ENCODE results near the gene UGT2B10. TPM values are rescaled to one million over a fixed set of nuclear protein-coding genes. Genes with fewer than 3 reads are reported as not detected.
"Not testable (repeated sequence)": the region's sequence is repeated elsewhere in the genome, so short reads cannot be mapped to it uniquely, and the experiment has no call there.

The UGT2B10 gene
- total RNA-seq, 1 experiment from 2014 or later, result not detected

- H3K27me3 ChIP-seq (ENCODE audit: insufficient read depth, low read length), result no peaks in the 10 kb centered on the region
- Mint-ChIP-seq H3K4me1 (peaks cover 3 to 4% of the 10 kb centered on the region in 2 experiments), H3K9me3 (peaks cover 21 to 32% of the 10 kb centered on the region in 2 experiments), H3K36me3 (ENCODE audit: insufficient read depth in 1 of 3, low read depth in 3 of 3) (peaks cover 20 to 32% (median 21%) of the 10 kb centered on the region in 3 experiments), H3K4me3 (no peak overlapping the region), H3K27ac (no peak overlapping the region), H3K27me3 (ENCODE audit: low read depth) (no peaks in the 10 kb centered on the region)
- peaks cover 9% of the 10 kb centered on the region for H3K9me3 ChIP-seq (ENCODE audit: control insufficient read depth, low read depth, low read length)
- H3K14ac ChIP-seq (ENCODE audit: insufficient read depth, low read length), result no peak overlapping the region
- no peak overlapping the region for H4K8ac ChIP-seq (replicated peaks; ENCODE audit: insufficient read length, low read depth, low read length)
- no peak overlapping the region for H2AK5ac ChIP-seq (ENCODE audit: insufficient read length, low read length)
- DNase-seq, result no peak
- H3K27ac ChIP-seq (ENCODE audit: insufficient read length, low read depth, low read length), result no peak overlapping the region
- H4K20me1 ChIP-seq (ENCODE audit: control insufficient read depth, insufficient read depth, insufficient read length), result no peaks in the 10 kb centered on the region
- no peak for TF ChIP-seq CTCF (conservative IDR thresholded peaks at IDR 0.05)
- no peak overlapping the region for H2BK20ac ChIP-seq (ENCODE audit: low read depth, low read length, poor library complexity, severe bottlenecking)
- H2BK120ac ChIP-seq (ENCODE audit: low read depth, low read length, poor library complexity, severe bottlenecking), result no peak overlapping the region
- no peak overlapping the region for H4K5ac ChIP-seq (ENCODE audit: insufficient read length, low read depth, low read length)
- no peak overlapping the region for H3K9ac ChIP-seq (ENCODE audit: extremely low read depth, insufficient read length, low read length)
- H2BK5ac ChIP-seq (ENCODE audit: insufficient read length, low read length), result no peak overlapping the region
- no peak overlapping the region for H2BK15ac ChIP-seq (ENCODE audit: low read depth, low read length)
- WGBS (ENCODE audit: extremely low coverage, insufficient read length, low lambda C conversion rate), result no CpG with 5 or more reads among the region's 2 CpGs
- H3K4ac ChIP-seq (ENCODE audit: low read depth, low read length), result no peak overlapping the region
- no peak overlapping the region for H3K18ac ChIP-seq (ENCODE audit: insufficient read length, low read depth, low read length)
- H3K4me2 ChIP-seq (ENCODE audit: insufficient read depth, insufficient read length, low read length), result no peak overlapping the region
- H3K79me2 ChIP-seq (ENCODE audit: insufficient read depth, low read length), result no peaks in the 10 kb centered on the region
- H4K91ac ChIP-seq (ENCODE audit: insufficient read length, low read depth, low read length), result no peak overlapping the region
- H2AFZ ChIP-seq (ENCODE audit: low read length), result no peak overlapping the region
- H3K23me2 ChIP-seq (ENCODE audit: insufficient read length, low read depth, low read length, poor library complexity, severe bottlenecking), result no peaks in the 10 kb centered on the region
- no peak overlapping the region for H3K56ac ChIP-seq (ENCODE audit: insufficient read length, low read depth, low read length)
- H3K79me1 ChIP-seq (ENCODE audit: insufficient read depth, low read depth, low read length, poor library complexity, severe bottlenecking), result no peaks in the 10 kb centered on the region
- peaks cover 2% of the 10 kb centered on the region; the same call in 1 of the 2 replicates for H3K4me1 ChIP-seq (ENCODE audit: insufficient read depth, low read length)
- H2BK12ac ChIP-seq (ENCODE audit: insufficient read length, low read depth, low read length), result no peak overlapping the region
- no peak overlapping the region for H3T11ph ChIP-seq (ENCODE audit: low read length)
- H3K23ac ChIP-seq (ENCODE audit: insufficient read length, low read depth, low read length), result no peak overlapping the region
Observed at GRCh38 chr4:68810919-68811318, 4.9 kb upstream of the UGT2B10 start.

GRCh38 chr4:68816410-68817265, 844 bp downstream of the UGT2B10 start:
- no CpG with 5 or more reads among the region's 5 CpGs for WGBS (ENCODE audit: extremely low coverage, insufficient read length, low lambda C conversion rate)
- H4K8ac ChIP-seq (replicated peaks; ENCODE audit: insufficient read length, low read depth, low read length); H2AK5ac ChIP-seq (ENCODE audit: insufficient read length, low read length); H2BK15ac ChIP-seq (ENCODE audit: low read depth, low read length); H3K27ac ChIP-seq (ENCODE audit: insufficient read length, low read depth, low read length); H3K56ac ChIP-seq (ENCODE audit: insufficient read length, low read depth, low read length); H4K20me1 ChIP-seq (ENCODE audit: control insufficient read depth, insufficient read depth, insufficient read length); H2AFZ ChIP-seq (ENCODE audit: low read length); H3T11ph ChIP-seq (ENCODE audit: low read length); DNase-seq; H3K4ac ChIP-seq (ENCODE audit: low read depth, low read length); H3K79me2 ChIP-seq (ENCODE audit: insufficient read depth, low read length); H3K36me3 Mint-ChIP-seq (ENCODE audit: insufficient read depth in 1 of 3, low read depth in 3 of 3); H3K79me1 ChIP-seq (ENCODE audit: insufficient read depth, low read depth, low read length, poor library complexity, severe bottlenecking); H2BK5ac ChIP-seq (ENCODE audit: insufficient read length, low read length); H2BK120ac ChIP-seq (ENCODE audit: low read depth, low read length, poor library complexity, severe bottlenecking); H4K91ac ChIP-seq (ENCODE audit: insufficient read length, low read depth, low read length); H2BK20ac ChIP-seq (ENCODE audit: low read depth, low read length, poor library complexity, severe bottlenecking); H3K4me1 ChIP-seq (ENCODE audit: insufficient read depth, low read length); H3K9ac ChIP-seq (ENCODE audit: extremely low read depth, insufficient read length, low read length); H2BK12ac ChIP-seq (ENCODE audit: insufficient read length, low read depth, low read length); H3K27me3 ChIP-seq (ENCODE audit: insufficient read depth, low read length); H3K9me3 ChIP-seq (ENCODE audit: control insufficient read depth, low read depth, low read length); H3K14ac ChIP-seq (ENCODE audit: insufficient read depth, low read length); H3K27me3 Mint-ChIP-seq (ENCODE audit: low read depth); H4K5ac ChIP-seq (ENCODE audit: insufficient read length, low read depth, low read length); H3K23me2 ChIP-seq (ENCODE audit: insufficient read length, low read depth, low read length, poor library complexity, severe bottlenecking); H3K23ac ChIP-seq (ENCODE audit: insufficient read length, low read depth, low read length); H3K4me2 ChIP-seq (ENCODE audit: insufficient read depth, insufficient read length, low read length); H3K18ac ChIP-seq (ENCODE audit: insufficient read length, low read depth, low read length); H3K9me3 Mint-ChIP-seq: not testable (repeated sequence)
- Mint-ChIP-seq H3K27ac (peak overlapping the region in 2 of 3 experiments; percentile 95; a peak in 4 of 7 replicates), H3K4me1 (peaks cover 23 to 24% of the 10 kb centered on the region in 2 experiments), H3K4me3 (peak overlapping the region in 1 of 2 experiments; percentile 45; a peak in 2 of 5 replicates)

Data from H9 (cell line).